Measurements from ENCODE around the gene ROPN1. TPM values are rescaled to one million over a fixed set of nuclear protein-coding genes. Genes with fewer than 3 reads are reported as not detected.
A peak's percentile ranks its signal among the peaks of the same experiment; 100 is the strongest.

Gene ROPN1
- total and polyA plus RNA-seq, 2 experiments from 2014 or later = not detected

DNA sequence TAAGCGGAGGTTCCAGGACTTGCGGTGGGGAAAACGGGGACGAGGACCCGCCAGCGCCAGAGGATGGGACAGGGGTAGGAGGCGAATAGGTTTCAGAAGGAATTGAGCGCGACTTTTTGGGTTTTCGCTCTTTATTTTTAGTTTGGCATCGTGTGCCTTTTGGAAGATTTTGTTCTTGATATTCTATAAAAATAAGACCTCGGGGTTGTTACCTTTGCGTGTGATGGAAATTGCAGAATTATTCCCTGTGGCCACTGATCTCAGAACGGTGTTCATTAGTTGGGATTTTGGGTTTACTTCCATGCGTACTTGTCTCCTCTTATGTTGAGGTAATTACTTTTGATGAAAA is 30.4 kb downstream of the ROPN1 start:
- peaks cover 38% of the 10 kb centered on the region for H3K79me2 ChIP-seq (ENCODE audit: insufficient read depth)
- in situ Hi-C loops (cut with MboI) = no loop called here
- H3K9me2 ChIP-seq (ENCODE audit: insufficient read depth) = no peaks in the 10 kb centered on the region
- no peak for TF ChIP-seq EZH2 (IDR thresholded peaks at IDR 0.05; ENCODE audit: insufficient read depth, poor library complexity, severe bottlenecking)
- no peak for TF ChIP-seq EZH2phosphoT487 (IDR thresholded peaks at IDR 0.05; ENCODE audit: insufficient read depth, low read depth)
- no peak for DNase-seq
- peak overlapping the region; percentile 79 for H3K4me2 ChIP-seq (ENCODE audit: unreplicated experiment)
- no peaks in the 10 kb centered on the region for H3F3A ChIP-seq (ENCODE audit: insufficient read depth)
- no peaks in the 10 kb centered on the region for H3K9me3 ChIP-seq (ENCODE audit: low read depth)
- H3K36me3 ChIP-seq (ENCODE audit: low read depth) = peaks cover under 1% of the 10 kb centered on the region; the same call in 1 of the 2 replicates
- H3K27me3 ChIP-seq (replicated peaks; ENCODE audit: insufficient read depth) = no peaks in the 10 kb centered on the region
- no peaks in the 10 kb centered on the region for H4K20me1 ChIP-seq (ENCODE audit: insufficient read depth)
- peak overlapping the region; percentile 80 for H3K4me3 ChIP-seq
- peak overlapping the region; percentile 88 for H2AFZ ChIP-seq
- peaks cover 24% of the 10 kb centered on the region for H3K4me1 ChIP-seq (ENCODE audit: insufficient read depth)
- H3K27ac ChIP-seq = peak overlapping the region; percentile 51
- peak overlapping the region; percentile 83 for H3K9ac ChIP-seq
- WGBS, 2 experiments (ENCODE audit: low coverage in 1 of 2, low lambda C conversion rate in 2 of 2, missing lambda C conversion rate in 2 of 2) = 5 to 6% methylated on average over 14 to 15 of the region's 15 CpGs

DNA sequence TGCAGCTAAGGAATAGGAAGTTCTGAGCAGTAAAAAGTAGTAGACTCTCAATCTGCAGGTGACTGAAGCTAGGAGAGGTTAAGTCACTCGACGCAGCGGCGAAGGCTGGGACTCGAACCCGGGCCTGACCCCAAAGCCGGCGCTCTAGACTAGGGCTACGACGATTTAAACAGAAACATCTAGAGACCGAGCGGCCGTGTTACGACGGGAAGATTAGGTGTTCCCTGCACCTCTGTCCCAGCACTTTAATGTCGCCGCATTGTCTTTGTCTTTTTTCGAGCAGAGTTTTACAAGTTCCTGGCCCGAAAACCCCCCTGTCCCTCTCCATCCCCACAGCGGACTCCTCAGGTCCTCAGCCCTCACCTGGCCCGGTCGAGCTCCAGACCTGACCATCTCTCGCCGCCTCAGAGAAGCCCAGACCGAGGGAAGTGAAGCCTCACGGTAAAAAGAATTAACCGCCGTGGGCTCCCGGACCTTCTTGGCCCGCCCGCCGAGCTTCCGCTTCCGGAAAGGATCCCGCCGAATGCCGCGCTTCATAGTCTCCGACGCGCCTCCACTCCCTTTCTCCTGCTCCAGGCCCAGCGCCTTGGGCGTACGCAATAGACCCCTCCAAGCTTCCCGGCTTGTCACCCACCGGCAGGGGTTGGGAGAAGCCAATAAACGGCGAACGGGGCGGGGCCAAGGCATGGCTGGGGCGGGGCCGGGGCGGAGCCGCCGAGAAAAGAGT is 31.0 kb downstream of the ROPN1 start, which contains the start of gene CCDC14:
Gene CCDC14, minus strand, starts transcription at position 449 of the 727 bp plus-strand sequence. Its CDS starts 56 bp downstream, at position 393.
- peaks cover 38% of the 10 kb centered on the region for H3K79me2 ChIP-seq (ENCODE audit: insufficient read depth)
- peaks cover 24% of the 10 kb centered on the region for H3K4me1 ChIP-seq (ENCODE audit: insufficient read depth)
- peak; percentile 97 for DNase-seq
- H3F3A ChIP-seq (ENCODE audit: insufficient read depth) = no peaks in the 10 kb centered on the region
- H3K27ac ChIP-seq = peak within 1 kb of the TSS; percentile 51
- TF ChIP-seq EZH2phosphoT487 (IDR thresholded peaks at IDR 0.05; ENCODE audit: insufficient read depth, low read depth) = no peak
- no peak for TF ChIP-seq EZH2 (IDR thresholded peaks at IDR 0.05; ENCODE audit: insufficient read depth, poor library complexity, severe bottlenecking)
- H3K9me3 ChIP-seq (ENCODE audit: low read depth) = no peaks in the 10 kb centered on the region
- peak within 1 kb of the TSS; percentile 80 for H3K4me3 ChIP-seq
- WGBS, 2 experiments (ENCODE audit: low coverage in 1 of 2, low lambda C conversion rate in 2 of 2, missing lambda C conversion rate in 2 of 2) = 1% methylated on average over 52 to 55 of the region's 55 CpGs
- peaks cover 5% of the 10 kb centered on the region for H3K36me3 ChIP-seq (ENCODE audit: low read depth)
- H3K27me3 ChIP-seq (replicated peaks; ENCODE audit: insufficient read depth) = no peaks in the 10 kb centered on the region
- H3K9ac ChIP-seq = peak within 1 kb of the TSS; percentile 83
- peak within 1 kb of the TSS; percentile 88 for H2AFZ ChIP-seq
- no peaks in the 10 kb centered on the region for H4K20me1 ChIP-seq (ENCODE audit: insufficient read depth)
- in situ Hi-C loops (cut with MboI) = no loop called here
- H3K4me2 ChIP-seq (ENCODE audit: unreplicated experiment) = peak within 1 kb of the TSS; percentile 79
- H3K9me2 ChIP-seq (ENCODE audit: insufficient read depth) = no peaks in the 10 kb centered on the region

DNA sequence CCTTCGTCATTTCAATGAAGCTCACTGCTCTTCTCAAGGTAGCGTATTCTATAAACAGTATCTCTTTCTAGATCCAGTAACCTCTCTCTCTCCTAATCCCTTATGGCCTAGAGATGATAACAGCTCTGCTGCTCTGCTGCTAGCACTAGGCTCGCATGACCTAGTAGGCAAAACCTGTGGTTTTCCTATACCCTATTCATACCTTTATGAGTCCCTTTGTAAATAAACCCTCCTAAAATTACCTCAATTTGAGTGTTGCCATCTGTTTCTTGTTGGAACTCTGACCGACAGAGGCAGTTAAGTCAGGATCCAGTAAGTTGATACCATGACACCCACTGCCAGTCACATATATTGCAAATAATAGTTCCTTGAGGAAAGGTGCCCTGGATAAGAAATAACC is 38.2 kb downstream of the ROPN1 start:
- H3K9me2 ChIP-seq (ENCODE audit: insufficient read depth) = no peaks in the 10 kb centered on the region
- H3K9ac ChIP-seq = no peak overlapping the region
- no peaks in the 10 kb centered on the region for H3K27me3 ChIP-seq (replicated peaks; ENCODE audit: insufficient read depth)
- peaks cover 45% of the 10 kb centered on the region for H3K4me1 ChIP-seq (ENCODE audit: insufficient read depth)
- in situ Hi-C loops (cut with MboI) = no loop called here
- no peak for DNase-seq
- no peaks in the 10 kb centered on the region for H3K9me3 ChIP-seq (ENCODE audit: low read depth)
- WGBS, 2 experiments (ENCODE audit: low coverage in 1 of 2, low lambda C conversion rate in 2 of 2, missing lambda C conversion rate in 2 of 2) = 98 to 99% methylated on average over 4 of the region's 4 CpGs
- H2AFZ ChIP-seq = no peak overlapping the region
- no peaks in the 10 kb centered on the region for H4K20me1 ChIP-seq (ENCODE audit: insufficient read depth)
- TF ChIP-seq EZH2phosphoT487 (IDR thresholded peaks at IDR 0.05; ENCODE audit: insufficient read depth, low read depth) (no peak), EZH2 (IDR thresholded peaks at IDR 0.05; ENCODE audit: insufficient read depth, poor library complexity, severe bottlenecking) (no peak)
- H3F3A ChIP-seq (ENCODE audit: insufficient read depth) = peaks cover 41% of the 10 kb centered on the region
- H3K79me2 ChIP-seq (ENCODE audit: insufficient read depth) = peaks cover 18% of the 10 kb centered on the region
- H3K36me3 ChIP-seq (ENCODE audit: low read depth) = peaks cover 26% of the 10 kb centered on the region
- H3K4me3 ChIP-seq = no peak overlapping the region
- H3K27ac ChIP-seq = no peak overlapping the region
- no peak overlapping the region for H3K4me2 ChIP-seq (ENCODE audit: unreplicated experiment)

DNA sequence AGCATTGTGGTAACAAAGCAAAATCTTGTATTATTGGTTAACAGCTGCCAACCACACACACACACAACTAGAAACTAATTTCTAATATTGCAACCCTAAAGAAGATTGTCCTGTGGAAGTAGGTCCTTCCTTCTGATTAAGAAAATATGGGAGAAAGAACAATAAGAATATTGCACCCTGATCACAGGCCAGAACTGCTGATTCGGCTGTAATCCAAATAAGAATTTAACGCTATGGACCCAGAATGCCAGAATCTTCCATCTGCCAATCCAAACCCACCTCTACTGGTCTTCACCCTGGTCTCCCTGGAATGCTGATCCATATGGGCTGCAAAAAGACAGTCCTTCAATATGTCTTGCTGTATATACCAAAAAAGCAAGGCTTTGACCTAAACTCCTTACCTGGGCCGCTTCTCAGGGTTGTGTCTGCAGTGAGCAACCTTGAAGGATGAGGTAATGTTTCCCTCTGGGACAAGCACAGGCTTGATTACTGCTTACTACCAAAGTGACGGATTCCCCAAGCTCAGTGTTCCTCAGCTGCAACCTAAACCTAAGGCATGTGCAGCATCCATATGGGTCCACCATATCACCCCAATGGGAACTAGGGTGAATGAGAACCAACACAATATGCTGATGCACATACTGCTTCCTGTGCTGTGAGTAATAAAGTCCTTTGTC is 38.9 kb downstream of the ROPN1 start:
- peaks cover 40% of the 10 kb centered on the region for H3K4me1 ChIP-seq (ENCODE audit: insufficient read depth)
- in situ Hi-C loops (cut with MboI) = no loop called here
- no peaks in the 10 kb centered on the region for H3K9me2 ChIP-seq (ENCODE audit: insufficient read depth)
- no peaks in the 10 kb centered on the region for H3K27me3 ChIP-seq (replicated peaks; ENCODE audit: insufficient read depth)
- DNase-seq = no peak
- no peak overlapping the region for H3K9ac ChIP-seq
- H4K20me1 ChIP-seq (ENCODE audit: insufficient read depth) = no peaks in the 10 kb centered on the region
- WGBS, 2 experiments (ENCODE audit: low coverage in 1 of 2, low lambda C conversion rate in 2 of 2, missing lambda C conversion rate in 2 of 2) = 86 to 89% methylated on average over 4 of the region's 4 CpGs
- H3K79me2 ChIP-seq (ENCODE audit: insufficient read depth) = peaks cover 11% of the 10 kb centered on the region
- no peaks in the 10 kb centered on the region for H3K9me3 ChIP-seq (ENCODE audit: low read depth)
- no peak overlapping the region for H2AFZ ChIP-seq
- H3K4me3 ChIP-seq = no peak overlapping the region
- TF ChIP-seq EZH2phosphoT487 (IDR thresholded peaks at IDR 0.05; ENCODE audit: insufficient read depth, low read depth) (no peak), EZH2 (IDR thresholded peaks at IDR 0.05; ENCODE audit: insufficient read depth, poor library complexity, severe bottlenecking) (no peak)
- H3K4me2 ChIP-seq (ENCODE audit: unreplicated experiment) = no peak overlapping the region
- H3K36me3 ChIP-seq (ENCODE audit: low read depth) = peaks cover 31% of the 10 kb centered on the region
- no peak overlapping the region for H3K27ac ChIP-seq
- peaks cover 43% of the 10 kb centered on the region for H3F3A ChIP-seq (ENCODE audit: insufficient read depth)

All from GM23248 (cell line).